ENCODE data around the gene P2RX3.

Gene P2RX3

DNA sequence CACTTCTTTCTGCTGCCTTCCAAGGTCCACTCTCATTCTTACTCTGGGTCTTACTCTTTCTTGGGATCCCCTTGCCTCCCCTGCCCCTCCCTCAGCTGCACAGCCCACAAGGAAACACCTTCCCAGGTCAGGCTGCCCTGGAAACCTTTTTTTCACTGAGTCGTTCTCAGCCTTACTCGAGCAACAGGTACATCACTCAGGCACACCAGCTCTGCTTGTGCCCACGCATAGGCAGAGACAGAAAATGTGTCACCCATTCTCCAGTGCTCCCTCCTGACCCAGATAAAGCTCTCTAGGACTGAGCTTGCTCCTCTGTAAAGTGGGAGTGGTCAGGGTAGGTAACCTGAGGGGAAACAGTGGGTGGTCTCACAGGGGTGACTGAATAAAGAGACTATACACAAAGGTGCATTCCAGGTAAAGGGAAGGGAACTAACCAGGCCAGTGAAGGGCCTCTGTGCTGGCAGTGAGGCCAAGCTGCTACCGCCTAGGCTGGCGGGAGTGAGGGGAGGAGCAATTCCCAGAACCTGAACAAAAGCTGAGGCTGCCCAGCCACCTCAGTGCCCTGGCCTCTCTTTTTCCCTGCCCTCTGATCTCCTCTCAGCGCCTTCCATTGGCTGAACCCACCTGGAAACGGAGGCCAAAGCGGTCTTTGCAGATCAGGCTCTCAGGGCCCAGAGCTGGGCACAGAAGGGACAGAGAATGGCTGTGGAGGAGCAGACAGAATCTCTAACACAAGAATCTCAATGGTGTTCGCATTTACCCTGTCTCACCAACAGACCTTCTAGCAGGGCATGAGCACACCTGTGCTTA is 26.9 kb downstream of the P2RX3 start:
- no peak for TF ChIP-seq CTCF (IDR thresholded peaks at IDR 0.05; ENCODE audit: insufficient read depth, low read length, poor library complexity, severe bottlenecking)
- Histone ChIP-seq H3K27me3 (replicated peaks; ENCODE audit: control insufficient read depth, insufficient read depth, low read length) (no peaks in the 10 kb centered on the region; the same call in 1 of the 2 replicates), H3K4me3 (replicated peaks; ENCODE audit: low read depth, low read length) (no peak overlapping the region), H3K36me3 (ENCODE audit: control insufficient read depth, insufficient read depth, low read length) (no peaks in the 10 kb centered on the region)
- no peak for DNase-seq (ENCODE audit: extremely low read depth, insufficient read length)

GRCh38 chr11:57368106-57368844 is 30.1 kb downstream of the P2RX3 start:
- no peaks in the 10 kb centered on the region for H3K27me3 ChIP-seq (replicated peaks; ENCODE audit: control insufficient read depth, insufficient read depth, low read length)
- no peak for DNase-seq (ENCODE audit: extremely low read depth, insufficient read length)
- no peak overlapping the region for H3K4me3 ChIP-seq (replicated peaks; ENCODE audit: low read depth, low read length)
- H3K36me3 ChIP-seq (ENCODE audit: control insufficient read depth, insufficient read depth, low read length) = no peaks in the 10 kb centered on the region
- TF ChIP-seq CTCF (IDR thresholded peaks at IDR 0.05; ENCODE audit: insufficient read depth, low read length, poor library complexity, severe bottlenecking) = no peak

GRCh38 chr11:57368845-57369232 is 30.7 kb downstream of the P2RX3 start:
- H3K4me3 ChIP-seq (replicated peaks; ENCODE audit: low read depth, low read length) = no peak overlapping the region
- no peaks in the 10 kb centered on the region for H3K27me3 ChIP-seq (replicated peaks; ENCODE audit: control insufficient read depth, insufficient read depth, low read length)
- H3K36me3 ChIP-seq (ENCODE audit: control insufficient read depth, insufficient read depth, low read length) = no peaks in the 10 kb centered on the region
- no peak for TF ChIP-seq CTCF (IDR thresholded peaks at IDR 0.05; ENCODE audit: insufficient read depth, low read length, poor library complexity, severe bottlenecking)
- no peak for DNase-seq (ENCODE audit: extremely low read depth, insufficient read length)

DNA sequence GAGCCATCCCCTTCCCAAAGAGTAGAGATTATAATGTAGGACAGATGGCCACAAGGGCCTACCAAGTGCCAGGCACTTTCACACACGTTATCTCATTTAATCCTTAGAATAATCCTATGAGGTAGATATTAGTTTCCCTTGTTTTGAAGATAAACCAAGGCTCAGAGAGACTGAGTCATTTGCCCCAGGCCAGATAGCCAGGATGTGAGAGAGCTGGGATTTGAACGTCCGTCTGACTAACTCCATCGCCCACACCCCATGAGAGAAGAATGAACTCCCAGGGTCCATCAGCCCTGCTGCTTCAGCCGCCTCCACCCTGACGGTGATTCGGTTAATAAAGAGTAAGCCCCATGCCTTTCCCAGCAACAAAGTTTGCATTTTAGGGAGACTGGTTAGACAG is 32.1 kb downstream of the P2RX3 start:
- Histone ChIP-seq H3K36me3 (ENCODE audit: control insufficient read depth, insufficient read depth, low read length) (no peaks in the 10 kb centered on the region), H3K27me3 (replicated peaks; ENCODE audit: control insufficient read depth, insufficient read depth, low read length) (no peaks in the 10 kb centered on the region), H3K4me3 (replicated peaks; ENCODE audit: low read depth, low read length) (no peak overlapping the region)
- no peak for DNase-seq (ENCODE audit: extremely low read depth, insufficient read length)
- no peak for TF ChIP-seq CTCF (IDR thresholded peaks at IDR 0.05; ENCODE audit: insufficient read depth, low read length, poor library complexity, severe bottlenecking)

DNA sequence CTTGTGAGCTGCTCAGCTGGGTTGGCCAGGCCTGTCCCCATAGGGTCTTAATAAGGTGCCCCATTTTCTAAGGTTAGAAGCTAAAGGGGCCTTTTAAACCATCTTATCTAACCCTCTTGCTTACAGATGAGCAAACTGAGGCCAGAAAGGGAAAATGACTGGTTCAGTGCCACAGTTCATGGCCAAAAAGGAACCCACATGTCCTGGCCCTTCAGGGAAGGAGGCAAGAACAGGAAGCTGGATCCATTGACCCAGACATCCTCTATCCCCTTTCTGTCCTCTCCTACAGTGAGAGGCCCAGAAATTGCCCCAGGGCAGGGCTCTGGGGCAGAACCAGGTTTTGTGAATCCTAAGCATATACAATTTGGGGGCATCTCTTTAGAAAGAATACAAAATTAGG is 32.8 kb downstream of the P2RX3 start:
- H3K4me3 ChIP-seq (replicated peaks; ENCODE audit: low read depth, low read length) = no peak overlapping the region
- no peaks in the 10 kb centered on the region for H3K36me3 ChIP-seq (ENCODE audit: control insufficient read depth, insufficient read depth, low read length)
- H3K27me3 ChIP-seq (replicated peaks; ENCODE audit: control insufficient read depth, insufficient read depth, low read length) = no peaks in the 10 kb centered on the region
- no peak for DNase-seq (ENCODE audit: extremely low read depth, insufficient read length)
- TF ChIP-seq CTCF (IDR thresholded peaks at IDR 0.05; ENCODE audit: insufficient read depth, low read length, poor library complexity, severe bottlenecking) = no peak

Data from GM06990 (cell line).